ENCODE measurements around the gene EFNA1. TPM values are rescaled to one million over a fixed set of nuclear protein-coding genes. Genes with fewer than 3 reads are reported as not detected.

EFNA1 gene
- total and polyA plus RNA-seq, 2 of the 13 experiments (the other 11 are each of a cell fraction or from before 2014, with no cell fraction given): 81.8 to 874 TPM

GRCh38 chr1:155081472-155082300 is 46.0 kb upstream of the EFNA1 start (continued):
- TF ChIP-seq SYNCRIP (IDR thresholded peaks at IDR 0.05; ENCODE audit: insufficient read depth, low read depth, low read length) (no peak), MAZ (IDR thresholded peaks at IDR 0.05; ENCODE audit: borderline replicate concordance, low read depth, low read length) (no peak), MAZ (CRISPR knock-in tag; IDR thresholded peaks at IDR 0.05; ENCODE audit: low read depth) (peak; percentile 48; the same call in 1 of the 2 replicates), ZFP36 (IDR thresholded peaks at IDR 0.05; ENCODE audit: borderline replicate concordance, low read depth, low read length, partially characterized antibody) (no peak), ZNF782 (CRISPR knock-in tag; IDR thresholded peaks at IDR 0.05; ENCODE audit: borderline replicate concordance) (peak; percentile 31; the same call in 1 of the 2 replicates), ZBTB4 (CRISPR knock-in tag; IDR thresholded peaks at IDR 0.05; ENCODE audit: borderline replicate concordance) (no peak), ZSCAN25 (CRISPR knock-in tag; IDR thresholded peaks at IDR 0.05) (no peak), GATAD2A (CRISPR knock-in tag; IDR thresholded peaks at IDR 0.05) (0 out of 2 replicates have a peak, but pooled peaks have one; percentile 13), ZNF567 (CRISPR knock-in tag; IDR thresholded peaks at IDR 0.05; ENCODE audit: borderline replicate concordance) (no peak), JDP2 (CRISPR knock-in tag; IDR thresholded peaks at IDR 0.05; ENCODE audit: borderline replicate concordance) (no peak), ZUFSP (CRISPR knock-in tag; IDR thresholded peaks at IDR 0.05; ENCODE audit: borderline replicate concordance) (no peak), HNRNPUL1 (IDR thresholded peaks at IDR 0.05; ENCODE audit: low read depth, low read length) (no peak), KLF15 (CRISPR knock-in tag; IDR thresholded peaks at IDR 0.05; ENCODE audit: borderline replicate concordance) (no peak), ZSCAN9 (CRISPR knock-in tag; IDR thresholded peaks at IDR 0.05; ENCODE audit: borderline replicate concordance) (no peak), ZNF30 (CRISPR knock-in tag; IDR thresholded peaks at IDR 0.05) (no peak), EED (CRISPR knock-in tag; IDR thresholded peaks at IDR 0.05) (peak; percentile 77), RAD21 (CRISPR knock-in tag; IDR thresholded peaks at IDR 0.05) (no peak), ZNF3 (CRISPR knock-in tag; IDR thresholded peaks at IDR 0.05) (peak; percentile 89)
- TF ChIP-seq, protein P1, sequence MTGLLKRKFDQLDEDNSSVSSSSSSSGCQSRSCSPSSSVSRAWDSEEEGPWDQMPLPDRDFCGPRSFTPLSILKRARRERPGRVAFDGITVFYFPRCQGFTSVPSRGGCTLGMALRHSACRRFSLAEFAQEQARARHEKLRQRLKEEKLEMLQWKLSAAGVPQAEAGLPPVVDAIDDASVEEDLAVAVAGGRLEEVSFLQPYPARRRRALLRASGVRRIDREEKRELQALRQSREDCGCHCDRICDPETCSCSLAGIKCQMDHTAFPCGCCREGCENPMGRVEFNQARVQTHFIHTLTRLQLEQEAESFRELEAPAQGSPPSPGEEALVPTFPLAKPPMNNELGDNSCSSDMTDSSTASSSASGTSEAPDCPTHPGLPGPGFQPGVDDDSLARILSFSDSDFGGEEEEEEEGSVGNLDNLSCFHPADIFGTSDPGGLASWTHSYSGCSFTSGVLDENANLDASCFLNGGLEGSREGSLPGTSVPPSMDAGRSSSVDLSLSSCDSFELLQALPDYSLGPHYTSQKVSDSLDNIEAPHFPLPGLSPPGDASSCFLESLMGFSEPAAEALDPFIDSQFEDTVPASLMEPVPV (CRISPR knock-in tag; IDR thresholded peaks at IDR 0.05): no peak
- TF ChIP-seq, protein P2, sequence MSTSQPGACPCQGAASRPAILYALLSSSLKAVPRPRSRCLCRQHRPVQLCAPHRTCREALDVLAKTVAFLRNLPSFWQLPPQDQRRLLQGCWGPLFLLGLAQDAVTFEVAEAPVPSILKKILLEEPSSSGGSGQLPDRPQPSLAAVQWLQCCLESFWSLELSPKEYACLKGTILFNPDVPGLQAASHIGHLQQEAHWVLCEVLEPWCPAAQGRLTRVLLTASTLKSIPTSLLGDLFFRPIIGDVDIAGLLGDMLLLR (CRISPR knock-in tag; IDR thresholded peaks at IDR 0.05): peak; percentile 41; the same call in 1 of the 2 replicates
- TF ChIP-seq, protein P3, sequence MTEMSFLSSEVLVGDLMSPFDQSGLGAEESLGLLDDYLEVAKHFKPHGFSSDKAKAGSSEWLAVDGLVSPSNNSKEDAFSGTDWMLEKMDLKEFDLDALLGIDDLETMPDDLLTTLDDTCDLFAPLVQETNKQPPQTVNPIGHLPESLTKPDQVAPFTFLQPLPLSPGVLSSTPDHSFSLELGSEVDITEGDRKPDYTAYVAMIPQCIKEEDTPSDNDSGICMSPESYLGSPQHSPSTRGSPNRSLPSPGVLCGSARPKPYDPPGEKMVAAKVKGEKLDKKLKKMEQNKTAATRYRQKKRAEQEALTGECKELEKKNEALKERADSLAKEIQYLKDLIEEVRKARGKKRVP (CRISPR knock-in tag; IDR thresholded peaks at IDR 0.05): no peak

Data from HepG2 (cell line).